Measurements from ENCODE around the gene CNTNAP2. TPM values are rescaled to one million over a fixed set of nuclear protein-coding genes. Genes with fewer than 3 reads are reported as not detected.

CNTNAP2 gene
- total RNA-seq, 1 experiment from 2014 or later: 60.0 TPM

- Histone ChIP-seq H3K4me1 (ENCODE audit: insufficient read depth, low read length, poor library complexity, severe bottlenecking) (no peaks in the 10 kb centered on the region), H3K36me3 (ENCODE audit: insufficient read depth, low read length, poor library complexity, severe bottlenecking) (no peaks in the 10 kb centered on the region), H3K4me3 (ENCODE audit: low read depth, low read length, poor library complexity, severe bottlenecking) (no peak overlapping the region), H3K27ac (ENCODE audit: low read depth, low read length, poor library complexity, severe bottlenecking) (no peak overlapping the region), H3K27me3 (replicated peaks; ENCODE audit: insufficient read depth, low read depth, low read length, poor library complexity) (no peaks in the 10 kb centered on the region), H3K9me3 (ENCODE audit: low read depth, low read length, poor library complexity, severe bottlenecking) (peaks cover 4% of the 10 kb centered on the region)
- CTCF ChIA-PET: no interaction called here
- BruUV-seq (replicated peaks): no TSS peak
- DNase-seq (ENCODE audit: low spot score): no peak
- POLR2A ChIA-PET (ENCODE audit: low non-redundant PET): no interaction called here
- TF ChIP-seq CTCF (conservative IDR thresholded peaks at IDR 0.05; ENCODE audit: low read depth, low read length): no peak
- TF ChIP-seq EZH2 (IDR thresholded peaks at IDR 0.05; ENCODE audit: borderline replicate concordance, low read depth, low read length, poor library complexity, severe bottlenecking): no peak
- intact Hi-C loops (cut with micrococcal nuclease; ENCODE audit: unreplicated experiment): no loop called here
These were observed 1379.6 kb downstream of the CNTNAP2 start for GRCh38 chr7:147496209-147496608.

- ChIA-PET POLR2A (ENCODE audit: low non-redundant PET) (no interaction called here), CTCF (no interaction called here)
- no peak overlapping the region for H3K4me3 ChIP-seq (ENCODE audit: low read depth, low read length, poor library complexity, severe bottlenecking)
- no peak for TF ChIP-seq CTCF (conservative IDR thresholded peaks at IDR 0.05; ENCODE audit: low read depth, low read length)
- no peak for TF ChIP-seq EZH2 (IDR thresholded peaks at IDR 0.05; ENCODE audit: borderline replicate concordance, low read depth, low read length, poor library complexity, severe bottlenecking)
- no peaks in the 10 kb centered on the region for H3K4me1 ChIP-seq (ENCODE audit: insufficient read depth, low read length, poor library complexity, severe bottlenecking)
- peaks cover 4% of the 10 kb centered on the region for H3K9me3 ChIP-seq (ENCODE audit: low read depth, low read length, poor library complexity, severe bottlenecking)
- no peaks in the 10 kb centered on the region for H3K27me3 ChIP-seq (replicated peaks; ENCODE audit: insufficient read depth, low read depth, low read length, poor library complexity)
- no TSS peak for BruUV-seq (replicated peaks)
- intact Hi-C loops (cut with micrococcal nuclease; ENCODE audit: unreplicated experiment): no loop called here
- no peak overlapping the region for H3K27ac ChIP-seq (ENCODE audit: low read depth, low read length, poor library complexity, severe bottlenecking)
- H3K36me3 ChIP-seq (ENCODE audit: insufficient read depth, low read length, poor library complexity, severe bottlenecking): no peaks in the 10 kb centered on the region
- no peak for DNase-seq (ENCODE audit: low spot score)
These were observed 1380.6 kb downstream of the CNTNAP2 start for GRCh38 chr7:147497246-147497645.

DNA sequence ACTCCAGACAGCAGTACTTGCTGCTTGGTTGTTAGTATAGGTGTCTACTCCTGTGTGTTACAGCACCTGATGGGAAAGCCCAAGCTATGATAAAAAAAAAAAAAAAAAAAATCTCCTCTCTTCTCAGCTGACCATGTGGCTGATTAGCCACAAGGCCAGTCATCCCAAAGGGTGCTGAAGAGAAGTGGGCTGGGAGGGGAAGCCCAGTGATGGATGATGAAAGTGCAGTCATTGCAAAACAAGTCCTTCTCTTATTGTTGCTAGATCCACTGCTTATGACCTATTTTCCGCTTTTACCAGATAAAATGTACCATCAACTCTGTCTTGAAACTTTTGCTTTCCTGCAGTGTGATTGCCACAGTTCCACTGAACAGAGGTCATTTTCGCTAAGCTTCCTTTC, 1381.5 kb downstream of the CNTNAP2 start:
- Histone ChIP-seq H3K36me3 (ENCODE audit: insufficient read depth, low read length, poor library complexity, severe bottlenecking) (no peaks in the 10 kb centered on the region), H3K27me3 (replicated peaks; ENCODE audit: insufficient read depth, low read depth, low read length, poor library complexity) (no peaks in the 10 kb centered on the region), H3K9me3 (ENCODE audit: low read depth, low read length, poor library complexity, severe bottlenecking) (peaks cover 4% of the 10 kb centered on the region), H3K4me3 (ENCODE audit: low read depth, low read length, poor library complexity, severe bottlenecking) (no peak overlapping the region), H3K27ac (ENCODE audit: low read depth, low read length, poor library complexity, severe bottlenecking) (no peak overlapping the region), H3K4me1 (ENCODE audit: insufficient read depth, low read length, poor library complexity, severe bottlenecking) (no peaks in the 10 kb centered on the region)
- TF ChIP-seq CTCF (conservative IDR thresholded peaks at IDR 0.05; ENCODE audit: low read depth, low read length) (no peak), EZH2 (IDR thresholded peaks at IDR 0.05; ENCODE audit: borderline replicate concordance, low read depth, low read length, poor library complexity, severe bottlenecking) (no peak)
- no TSS peak for BruUV-seq (replicated peaks)
- DNase-seq (ENCODE audit: low spot score): no peak
- intact Hi-C loops (cut with micrococcal nuclease; ENCODE audit: unreplicated experiment): no loop called here
- POLR2A ChIA-PET (ENCODE audit: low non-redundant PET): no interaction called here
- CTCF ChIA-PET: no interaction called here
